Measurements from ENCODE around the gene TBC1D1.

The TBC1D1 gene

GRCh38 chr4:38149997-38150671, 259.2 kb downstream of the TBC1D1 start (continued):
- TF ChIP-seq ZBTB26 (tag by site-specific recombination; optimal IDR thresholded peaks at IDR 0.05): no peak
- no peak for TF ChIP-seq PBX3 (CRISPR knock-in tag; IDR thresholded peaks at IDR 0.05)
- peak; percentile 66 for TF ChIP-seq ZNF341 (tag by site-specific recombination; IDR thresholded peaks at IDR 0.05; ENCODE audit: low read depth)
- TF ChIP-seq, protein P1, sequence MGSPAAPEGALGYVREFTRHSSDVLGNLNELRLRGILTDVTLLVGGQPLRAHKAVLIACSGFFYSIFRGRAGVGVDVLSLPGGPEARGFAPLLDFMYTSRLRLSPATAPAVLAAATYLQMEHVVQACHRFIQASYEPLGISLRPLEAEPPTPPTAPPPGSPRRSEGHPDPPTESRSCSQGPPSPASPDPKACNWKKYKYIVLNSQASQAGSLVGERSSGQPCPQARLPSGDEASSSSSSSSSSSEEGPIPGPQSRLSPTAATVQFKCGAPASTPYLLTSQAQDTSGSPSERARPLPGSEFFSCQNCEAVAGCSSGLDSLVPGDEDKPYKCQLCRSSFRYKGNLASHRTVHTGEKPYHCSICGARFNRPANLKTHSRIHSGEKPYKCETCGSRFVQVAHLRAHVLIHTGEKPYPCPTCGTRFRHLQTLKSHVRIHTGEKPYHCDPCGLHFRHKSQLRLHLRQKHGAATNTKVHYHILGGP (tag by site-specific recombination; IDR thresholded peaks at IDR 0.05): peak; percentile 45; the same call in 1 of the 2 replicates
- TF ChIP-seq, protein P2, sequence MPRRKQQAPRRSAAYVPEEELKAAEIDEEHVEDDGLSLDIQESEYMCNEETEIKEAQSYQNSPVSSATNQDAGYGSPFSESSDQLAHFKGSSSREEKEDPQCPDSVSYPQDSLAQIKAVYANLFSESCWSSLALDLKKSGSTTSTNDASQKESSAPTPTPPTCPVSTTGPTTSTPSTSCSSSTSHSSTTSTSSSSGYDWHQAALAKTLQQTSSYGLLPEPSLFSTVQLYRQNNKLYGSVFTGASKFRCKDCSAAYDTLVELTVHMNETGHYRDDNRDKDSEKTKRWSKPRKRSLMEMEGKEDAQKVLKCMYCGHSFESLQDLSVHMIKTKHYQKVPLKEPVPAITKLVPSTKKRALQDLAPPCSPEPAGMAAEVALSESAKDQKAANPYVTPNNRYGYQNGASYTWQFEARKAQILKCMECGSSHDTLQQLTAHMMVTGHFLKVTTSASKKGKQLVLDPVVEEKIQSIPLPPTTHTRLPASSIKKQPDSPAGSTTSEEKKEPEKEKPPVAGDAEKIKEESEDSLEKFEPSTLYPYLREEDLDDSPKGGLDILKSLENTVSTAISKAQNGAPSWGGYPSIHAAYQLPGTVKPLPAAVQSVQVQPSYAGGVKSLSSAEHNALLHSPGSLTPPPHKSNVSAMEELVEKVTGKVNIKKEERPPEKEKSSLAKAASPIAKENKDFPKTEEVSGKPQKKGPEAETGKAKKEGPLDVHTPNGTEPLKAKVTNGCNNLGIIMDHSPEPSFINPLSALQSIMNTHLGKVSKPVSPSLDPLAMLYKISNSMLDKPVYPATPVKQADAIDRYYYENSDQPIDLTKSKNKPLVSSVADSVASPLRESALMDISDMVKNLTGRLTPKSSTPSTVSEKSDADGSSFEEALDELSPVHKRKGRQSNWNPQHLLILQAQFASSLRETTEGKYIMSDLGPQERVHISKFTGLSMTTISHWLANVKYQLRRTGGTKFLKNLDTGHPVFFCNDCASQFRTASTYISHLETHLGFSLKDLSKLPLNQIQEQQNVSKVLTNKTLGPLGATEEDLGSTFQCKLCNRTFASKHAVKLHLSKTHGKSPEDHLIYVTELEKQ (tag by site-specific recombination; IDR thresholded peaks at IDR 0.05; ENCODE audit: borderline replicate concordance): 0 out of 2 replicates have a peak, but pooled peaks have one; percentile 66
- TF ChIP-seq ZNF114 (tag by site-specific recombination; IDR thresholded peaks at IDR 0.05): no peak
- peak; percentile 88 for TF ChIP-seq OSR2 (tag by site-specific recombination; IDR thresholded peaks at IDR 0.05)
- TF ChIP-seq, protein P3, sequence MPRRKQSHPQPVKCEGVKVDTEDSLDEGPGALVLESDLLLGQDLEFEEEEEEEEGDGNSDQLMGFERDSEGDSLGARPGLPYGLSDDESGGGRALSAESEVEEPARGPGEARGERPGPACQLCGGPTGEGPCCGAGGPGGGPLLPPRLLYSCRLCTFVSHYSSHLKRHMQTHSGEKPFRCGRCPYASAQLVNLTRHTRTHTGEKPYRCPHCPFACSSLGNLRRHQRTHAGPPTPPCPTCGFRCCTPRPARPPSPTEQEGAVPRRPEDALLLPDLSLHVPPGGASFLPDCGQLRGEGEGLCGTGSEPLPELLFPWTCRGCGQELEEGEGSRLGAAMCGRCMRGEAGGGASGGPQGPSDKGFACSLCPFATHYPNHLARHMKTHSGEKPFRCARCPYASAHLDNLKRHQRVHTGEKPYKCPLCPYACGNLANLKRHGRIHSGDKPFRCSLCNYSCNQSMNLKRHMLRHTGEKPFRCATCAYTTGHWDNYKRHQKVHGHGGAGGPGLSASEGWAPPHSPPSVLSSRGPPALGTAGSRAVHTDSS (tag by site-specific recombination; IDR thresholded peaks at IDR 0.05): peak; percentile 52; the same call in 1 of the 2 replicates
- TF ChIP-seq HIC1 (tag by site-specific recombination; IDR thresholded peaks at IDR 0.05): peak; percentile 35; the same call in 1 of the 2 replicates
- TF ChIP-seq, protein P4, sequence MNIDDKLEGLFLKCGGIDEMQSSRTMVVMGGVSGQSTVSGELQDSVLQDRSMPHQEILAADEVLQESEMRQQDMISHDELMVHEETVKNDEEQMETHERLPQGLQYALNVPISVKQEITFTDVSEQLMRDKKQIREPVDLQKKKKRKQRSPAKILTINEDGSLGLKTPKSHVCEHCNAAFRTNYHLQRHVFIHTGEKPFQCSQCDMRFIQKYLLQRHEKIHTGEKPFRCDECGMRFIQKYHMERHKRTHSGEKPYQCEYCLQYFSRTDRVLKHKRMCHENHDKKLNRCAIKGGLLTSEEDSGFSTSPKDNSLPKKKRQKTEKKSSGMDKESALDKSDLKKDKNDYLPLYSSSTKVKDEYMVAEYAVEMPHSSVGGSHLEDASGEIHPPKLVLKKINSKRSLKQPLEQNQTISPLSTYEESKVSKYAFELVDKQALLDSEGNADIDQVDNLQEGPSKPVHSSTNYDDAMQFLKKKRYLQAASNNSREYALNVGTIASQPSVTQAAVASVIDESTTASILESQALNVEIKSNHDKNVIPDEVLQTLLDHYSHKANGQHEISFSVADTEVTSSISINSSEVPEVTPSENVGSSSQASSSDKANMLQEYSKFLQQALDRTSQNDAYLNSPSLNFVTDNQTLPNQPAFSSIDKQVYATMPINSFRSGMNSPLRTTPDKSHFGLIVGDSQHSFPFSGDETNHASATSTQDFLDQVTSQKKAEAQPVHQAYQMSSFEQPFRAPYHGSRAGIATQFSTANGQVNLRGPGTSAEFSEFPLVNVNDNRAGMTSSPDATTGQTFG (tag by site-specific recombination; IDR thresholded peaks at IDR 0.05; ENCODE audit: borderline replicate concordance): no peak
- TF ChIP-seq PATZ1 (tag by site-specific recombination; IDR thresholded peaks at IDR 0.05): peak; percentile 15; the same call in 1 of the 2 replicates
- TF ChIP-seq, protein P5, sequence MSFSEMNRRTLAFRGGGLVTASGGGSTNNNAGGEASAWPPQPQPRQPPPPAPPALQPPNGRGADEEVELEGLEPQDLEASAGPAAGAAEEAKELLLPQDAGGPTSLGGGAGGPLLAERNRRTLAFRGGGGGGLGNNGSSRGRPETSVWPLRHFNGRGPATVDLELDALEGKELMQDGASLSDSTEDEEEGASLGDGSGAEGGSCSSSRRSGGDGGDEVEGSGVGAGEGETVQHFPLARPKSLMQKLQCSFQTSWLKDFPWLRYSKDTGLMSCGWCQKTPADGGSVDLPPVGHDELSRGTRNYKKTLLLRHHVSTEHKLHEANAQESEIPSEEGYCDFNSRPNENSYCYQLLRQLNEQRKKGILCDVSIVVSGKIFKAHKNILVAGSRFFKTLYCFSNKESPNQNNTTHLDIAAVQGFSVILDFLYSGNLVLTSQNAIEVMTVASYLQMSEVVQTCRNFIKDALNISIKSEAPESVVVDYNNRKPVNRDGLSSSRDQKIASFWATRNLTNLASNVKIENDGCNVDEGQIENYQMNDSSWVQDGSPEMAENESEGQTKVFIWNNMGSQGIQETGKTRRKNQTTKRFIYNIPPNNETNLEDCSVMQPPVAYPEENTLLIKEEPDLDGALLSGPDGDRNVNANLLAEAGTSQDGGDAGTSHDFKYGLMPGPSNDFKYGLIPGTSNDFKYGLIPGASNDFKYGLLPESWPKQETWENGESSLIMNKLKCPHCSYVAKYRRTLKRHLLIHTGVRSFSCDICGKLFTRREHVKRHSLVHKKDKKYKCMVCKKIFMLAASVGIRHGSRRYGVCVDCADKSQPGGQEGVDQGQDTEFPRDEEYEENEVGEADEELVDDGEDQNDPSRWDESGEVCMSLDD (tag by site-specific recombination; IDR thresholded peaks at IDR 0.05): no peak
- no peak for TF ChIP-seq BCL11B (tag by site-specific recombination; IDR thresholded peaks at IDR 0.05; ENCODE audit: low read depth)
